Fibroblast of peridontal ligament (primary cell): ENCODE data around the gene DENND4A.

ENCODE experiments used
- DNase-seq: peaks from one replicate; pipeline ENCODE4 v3.0.0-alpha.2; 2010; ENCODE audit errors: extremely low read depth

The DENND4A gene

DNA sequence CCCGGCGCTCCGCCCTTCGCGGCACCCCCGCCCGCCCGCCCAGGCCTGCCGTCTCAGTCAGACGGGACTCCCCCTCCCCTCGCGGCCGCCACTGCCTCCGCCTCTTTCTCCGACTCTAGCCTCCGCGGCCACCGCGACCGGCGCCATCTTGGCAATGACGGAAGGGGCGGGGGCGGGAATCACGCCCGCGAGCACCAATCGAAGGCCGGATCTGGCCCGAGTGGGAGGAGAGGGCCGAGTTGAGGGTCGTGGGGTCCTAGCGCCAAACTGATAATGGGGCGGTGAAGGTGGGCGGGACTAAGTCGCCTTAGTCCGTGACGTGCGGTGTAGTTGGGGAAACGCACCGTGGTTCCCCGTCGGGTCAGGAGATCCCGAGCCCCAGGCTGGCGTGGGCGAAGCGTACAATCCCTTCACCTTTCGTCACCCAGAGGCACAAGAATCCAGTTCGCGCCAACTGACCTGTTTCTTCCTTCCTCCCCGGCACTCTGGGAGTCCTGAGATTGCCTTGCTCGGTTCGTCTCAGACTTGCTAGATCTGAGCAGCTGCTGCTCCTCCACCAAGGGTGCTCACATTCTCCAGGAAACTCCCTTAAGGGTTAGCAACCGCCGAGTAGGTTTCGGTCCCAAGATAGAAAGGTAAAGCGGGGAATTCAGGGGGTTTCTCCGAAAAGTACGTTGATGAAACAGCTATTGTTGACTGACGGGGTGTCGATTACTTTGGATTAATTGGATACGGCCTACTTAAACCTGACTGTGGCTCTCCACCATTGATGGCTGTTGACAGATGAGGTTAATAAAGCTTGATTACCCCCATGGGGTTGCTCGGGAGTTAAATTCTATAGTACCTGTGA lies at the start of gene DENND4A:
TSS of gene DENND4A (minus strand) at position 156 of the 850 bp plus-strand sequence. CDS start 35,843 bp downstream, outside the sequence.
- DNase-seq = peak; percentile 97

DNA sequence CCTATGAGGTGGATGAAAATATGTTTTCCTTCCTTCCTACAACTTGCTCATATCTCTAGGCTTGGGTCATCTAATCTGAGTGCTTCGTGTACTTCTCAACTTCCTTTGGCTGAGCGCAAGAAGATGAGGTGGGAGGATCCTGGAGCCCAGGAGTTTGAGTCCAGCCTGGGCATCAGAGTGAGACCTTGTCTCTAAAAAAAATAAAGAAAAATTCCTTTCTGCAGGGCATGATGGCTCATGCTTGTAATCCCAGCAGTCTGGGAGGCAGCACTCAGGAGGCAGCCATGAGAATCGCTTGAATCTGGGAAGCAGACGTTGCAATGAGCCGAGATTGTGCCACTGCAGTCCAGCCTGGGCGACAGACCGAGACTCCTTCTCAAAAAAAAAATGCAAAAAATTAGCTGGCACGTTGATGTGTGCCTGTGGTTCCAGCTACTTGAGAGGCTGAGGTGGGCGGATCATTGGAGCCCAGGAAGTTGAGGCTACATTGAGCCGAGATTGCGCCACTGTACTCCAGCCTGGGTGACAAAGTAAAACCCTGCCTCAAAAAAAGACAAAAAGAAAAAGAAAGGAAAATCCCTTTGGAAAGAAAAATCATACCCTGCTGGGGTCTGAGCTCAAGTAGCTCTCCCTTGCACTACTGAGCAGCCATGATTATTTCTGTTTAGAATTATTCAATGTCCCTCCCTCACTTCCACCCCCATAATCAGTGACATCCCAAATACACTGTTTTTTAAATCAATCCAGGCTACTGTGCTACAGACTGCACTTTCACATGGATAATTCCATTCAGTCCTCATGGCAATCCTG lies 49.2 kb upstream of the DENND4A start:
- DNase-seq = peak; percentile 39

DNA sequence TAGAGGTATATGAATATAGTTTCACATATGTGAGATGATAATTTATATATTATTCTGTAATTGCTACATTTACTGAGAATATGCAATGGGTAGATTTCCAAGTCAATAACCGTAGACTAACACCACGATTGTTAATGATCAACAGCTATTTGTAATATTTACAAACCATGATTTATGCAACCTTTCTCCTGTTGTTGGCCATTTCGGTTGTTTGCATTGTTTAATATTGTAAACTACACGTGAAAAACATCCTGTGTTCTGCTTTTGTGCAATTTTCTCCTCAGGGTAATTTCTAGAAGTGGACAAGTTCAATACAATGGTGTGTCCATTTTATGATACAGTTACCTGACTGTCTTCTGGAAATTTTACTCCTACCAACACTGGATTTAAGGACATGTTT lies 47.9 kb upstream of the DENND4A start:
- DNase-seq = no peak

DNA sequence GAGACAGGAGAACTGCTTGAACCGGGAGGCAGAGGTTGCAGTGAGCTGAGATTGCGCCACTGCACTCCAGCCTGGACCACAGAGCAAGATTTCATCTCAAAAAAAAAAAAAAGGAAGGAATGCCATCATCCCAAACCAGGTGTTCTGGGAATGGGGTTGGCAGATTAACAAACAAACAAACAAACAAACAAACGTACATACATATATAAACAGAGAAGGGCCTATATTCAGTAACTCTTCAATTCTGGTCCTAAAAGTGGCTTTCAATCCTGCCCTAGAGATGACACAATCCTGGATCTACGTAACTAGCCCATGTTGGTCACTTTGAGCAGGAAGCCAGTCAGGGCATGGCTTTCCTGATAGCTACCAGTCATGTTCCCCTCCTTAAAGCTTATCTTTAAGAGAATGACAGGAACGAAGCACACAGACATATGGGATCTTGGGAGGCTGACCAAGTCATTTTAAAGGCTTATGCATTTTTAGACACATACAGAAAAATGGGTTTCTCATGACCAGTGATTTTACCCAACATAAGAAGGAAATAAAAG lies 47.3 kb upstream of the DENND4A start:
- DNase-seq = no peak

DNA sequence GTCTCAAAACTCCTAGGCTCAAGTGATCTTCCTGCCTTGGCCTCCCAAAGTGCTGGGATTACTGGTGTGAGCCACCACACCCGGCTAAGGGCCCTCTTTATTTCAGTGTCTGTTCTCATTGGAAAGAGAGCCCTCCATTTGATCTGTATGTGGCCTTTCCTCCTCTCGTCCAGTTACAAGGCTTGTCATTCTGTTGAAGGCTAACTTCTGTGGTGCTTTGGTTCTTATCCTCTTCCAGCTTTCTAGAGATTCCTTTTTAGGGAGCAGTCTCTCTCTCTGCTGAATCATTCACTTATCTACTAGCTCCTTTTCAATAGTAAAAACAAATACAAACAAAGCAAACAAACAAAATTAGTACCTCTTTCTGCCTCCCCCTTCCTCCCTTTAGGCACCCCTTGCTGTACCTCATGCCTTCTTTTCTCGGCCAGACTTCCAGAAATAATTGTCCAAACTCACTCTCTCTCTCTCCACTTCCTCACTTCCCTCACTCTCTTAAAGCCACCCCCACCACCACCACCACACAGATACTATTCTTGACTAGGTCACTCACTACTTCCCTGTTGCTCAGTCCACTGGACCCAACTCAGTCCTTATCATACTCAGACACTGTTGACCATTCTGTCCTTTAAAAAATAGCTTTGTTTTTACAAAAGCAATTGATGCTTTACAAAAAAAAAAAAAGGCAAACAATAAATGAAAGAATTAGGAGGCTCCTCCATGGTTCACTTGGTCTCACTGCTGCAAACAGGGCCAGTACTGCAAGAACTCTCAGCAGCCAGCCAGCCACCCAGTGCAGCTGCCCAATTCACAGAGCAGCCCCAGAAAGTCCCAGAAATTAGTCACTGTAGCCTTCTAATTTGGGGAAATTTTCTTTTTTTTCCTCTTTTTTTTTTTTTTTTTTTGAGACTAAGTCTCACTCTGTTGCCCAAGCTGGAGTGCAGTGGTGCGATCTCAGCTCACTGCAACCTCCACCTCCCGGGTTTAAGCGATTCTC lies 45.5 kb upstream of the DENND4A start:
- no peak for DNase-seq

DNA sequence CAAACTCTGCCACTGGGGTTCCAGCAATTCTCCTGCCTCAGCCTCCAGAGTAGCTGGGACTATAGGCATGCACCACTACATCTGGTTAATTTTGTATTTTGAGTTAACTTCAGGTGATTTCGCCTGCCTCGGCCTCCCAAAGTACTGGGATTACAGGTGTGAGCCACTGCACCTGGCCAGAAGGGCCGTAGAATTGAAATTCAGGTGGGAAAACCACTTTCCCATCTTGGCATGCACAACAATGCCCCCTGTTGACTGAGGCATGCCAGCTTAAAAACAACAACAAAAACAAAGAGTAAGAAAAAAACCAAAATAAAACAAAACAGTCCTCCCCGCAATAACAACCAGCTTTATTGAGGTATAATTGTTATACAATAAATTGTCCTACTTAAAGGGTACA lies 44.6 kb upstream of the DENND4A start:
- DNase-seq = no peak

DNA sequence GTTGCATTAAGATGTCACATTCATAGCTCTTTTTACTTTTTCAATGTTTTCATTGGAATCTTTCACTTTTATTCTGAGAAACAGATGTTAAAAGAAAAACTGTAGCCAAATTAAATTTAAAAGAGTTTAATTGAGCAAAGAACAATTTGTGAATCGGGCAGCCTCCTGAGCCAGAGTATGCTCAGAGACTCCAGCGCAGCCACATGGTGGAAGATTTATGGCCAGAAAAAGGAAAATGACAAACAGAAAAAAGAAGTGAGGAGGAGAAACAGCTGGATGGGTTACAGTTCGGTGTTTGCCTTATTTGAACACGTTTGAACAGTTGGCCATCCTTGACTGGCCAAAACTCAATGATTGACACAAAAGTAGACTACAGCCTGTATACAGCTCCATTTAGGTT lies 43.4 kb upstream of the DENND4A start:
- DNase-seq = no peak

DNA sequence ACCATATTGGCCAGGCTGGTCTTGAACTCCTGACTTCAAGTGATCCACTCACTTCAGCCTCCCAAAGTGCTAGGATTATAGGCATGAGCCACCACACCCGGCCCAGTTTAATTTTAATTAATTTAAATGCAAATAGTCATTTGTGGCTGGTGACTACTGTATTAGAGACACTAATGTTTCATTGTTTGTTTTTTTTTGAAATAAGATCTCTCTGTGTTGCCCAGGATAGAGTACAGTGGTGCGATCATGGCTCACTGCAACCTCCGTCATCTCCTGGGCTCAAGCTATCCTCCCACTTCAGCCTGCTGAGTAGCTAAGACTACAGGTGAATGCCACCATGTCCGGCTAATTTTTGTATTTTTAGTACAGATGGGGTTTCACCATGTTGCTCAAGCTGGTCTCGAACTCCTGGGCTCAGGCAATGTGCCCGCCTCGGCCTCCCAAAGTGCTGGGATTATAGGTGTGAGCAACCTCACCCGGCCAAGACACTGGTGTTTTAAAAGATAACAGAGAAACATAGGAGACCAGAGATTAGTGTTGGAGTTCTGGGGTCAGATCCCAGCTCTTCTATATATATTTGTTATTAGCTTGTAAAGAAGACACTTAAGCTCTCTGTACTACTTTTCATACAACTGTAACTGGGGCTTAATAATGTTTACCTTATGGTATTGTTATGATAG lies 42.6 kb upstream of the DENND4A start:
- no peak for DNase-seq

DNA sequence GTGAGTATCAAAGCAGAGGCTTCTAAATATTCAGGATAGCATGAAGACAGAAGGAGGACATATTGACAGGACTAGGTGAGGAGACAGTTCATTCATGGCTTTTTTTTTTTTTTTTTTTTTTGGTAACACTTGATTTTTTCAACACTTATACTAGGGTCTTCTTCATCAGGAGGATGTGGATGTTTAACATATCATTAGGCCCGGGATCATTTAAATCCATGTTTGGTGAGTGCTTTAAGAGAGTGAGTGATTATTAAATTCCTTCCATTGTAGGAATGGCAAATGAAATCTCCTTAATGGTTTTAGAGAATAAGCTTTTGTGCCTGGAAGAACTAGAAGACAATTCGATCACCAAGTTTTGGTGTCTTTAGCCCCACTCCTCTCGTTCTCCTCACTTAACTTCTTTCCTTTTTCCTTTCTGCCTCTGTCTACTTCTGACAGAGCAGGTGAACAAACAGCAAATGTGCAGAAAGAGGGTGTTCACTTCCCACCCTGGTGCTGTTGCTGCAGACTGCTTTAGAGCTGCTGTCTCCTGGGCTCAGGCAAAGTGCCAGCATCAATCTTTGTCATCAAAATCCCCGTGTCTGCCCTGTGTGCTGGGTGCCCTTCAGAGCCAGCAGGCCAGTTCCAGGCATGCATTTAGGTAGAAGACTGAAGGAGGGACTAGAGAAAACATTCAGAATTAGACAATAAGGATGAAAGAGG lies 41.6 kb upstream of the DENND4A start:
- no peak for DNase-seq

DNA sequence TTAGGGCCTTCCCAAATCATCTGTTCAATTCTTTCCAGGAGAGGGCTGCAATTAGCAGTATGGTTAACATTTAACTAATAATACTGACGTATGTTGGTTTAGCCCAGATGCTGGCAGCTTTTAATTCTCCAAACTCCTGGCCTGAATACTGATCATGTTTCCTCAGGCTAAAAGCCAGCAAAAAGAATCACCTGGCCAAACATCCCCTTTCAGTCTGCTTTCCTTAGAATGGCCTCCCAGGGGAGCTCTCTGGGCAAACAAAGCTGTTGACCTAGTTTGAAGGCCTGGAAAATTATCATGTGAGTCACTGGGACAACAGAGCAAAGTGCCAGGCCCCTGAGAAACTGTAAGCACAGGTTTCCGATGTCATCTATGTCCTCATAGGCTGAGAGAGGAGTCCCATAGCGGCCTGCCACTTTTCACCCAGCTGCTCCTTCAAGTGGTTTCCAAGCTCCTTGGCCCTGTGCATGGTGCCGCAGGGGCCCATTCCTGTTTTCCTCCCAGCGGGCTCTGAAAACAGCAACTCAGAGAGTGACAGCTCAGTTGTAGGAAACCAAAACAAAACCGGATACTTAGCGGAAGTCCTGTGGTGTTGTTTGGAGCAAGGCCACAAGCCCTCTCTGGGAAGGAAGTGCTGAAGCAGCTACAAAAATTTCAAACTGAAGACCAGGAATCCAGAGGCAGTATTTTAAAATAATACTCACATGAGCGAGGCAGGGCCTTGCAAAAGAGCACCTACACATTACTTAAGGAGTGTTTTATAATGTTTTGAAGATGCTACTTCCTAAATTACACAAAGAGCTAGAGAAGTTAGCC lies 40.7 kb upstream of the DENND4A start:
- peak; percentile 93 for DNase-seq

DNA sequence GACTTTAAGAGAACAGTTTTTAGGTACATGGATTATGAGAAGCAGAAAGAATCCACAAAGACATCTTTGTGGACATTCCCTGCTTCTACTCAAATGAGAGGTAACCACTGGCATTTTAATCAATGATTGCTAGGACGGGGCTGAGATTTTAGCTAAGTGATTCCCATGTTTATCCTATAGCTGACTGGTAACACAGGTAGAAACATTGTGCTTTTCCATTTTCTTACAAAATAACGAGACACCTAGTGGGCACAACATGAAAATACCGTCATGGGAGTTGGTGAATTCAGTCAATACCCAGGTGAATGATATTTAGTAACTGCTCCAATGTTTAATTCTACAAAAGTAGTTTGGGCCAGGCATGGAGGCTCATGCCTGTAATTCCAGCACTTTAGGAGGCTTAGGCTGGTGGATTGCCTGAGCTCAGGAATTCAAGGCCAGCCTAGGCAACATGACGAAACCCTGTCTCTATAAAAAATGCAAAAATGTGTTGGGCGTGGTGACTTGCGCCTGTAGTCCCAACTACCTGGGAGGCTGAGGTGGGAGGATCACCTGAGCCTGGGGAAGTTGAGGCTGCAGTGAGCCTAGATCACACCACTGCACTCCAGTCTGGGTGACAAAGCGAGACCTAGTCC lies 37.2 kb upstream of the DENND4A start:
- DNase-seq = no peak

DNA sequence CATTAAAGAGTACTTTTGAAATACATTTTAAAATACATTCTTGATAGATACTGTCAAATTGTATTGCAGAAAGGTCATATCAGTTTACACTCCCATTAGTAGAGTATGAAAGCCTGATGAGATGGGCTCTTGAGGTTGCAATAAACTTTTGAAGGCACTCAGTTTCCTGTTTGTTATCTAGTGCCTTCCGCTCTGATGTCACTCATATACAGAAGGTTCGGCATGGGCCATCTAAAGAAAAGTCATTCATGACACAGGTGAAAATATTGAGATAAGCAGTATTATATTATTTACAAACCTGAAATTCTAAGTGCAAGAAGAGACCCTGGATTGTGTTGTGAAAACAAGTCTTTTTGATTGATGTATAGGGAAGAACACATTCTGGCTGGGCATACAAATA lies 36.5 kb upstream of the DENND4A start:
- DNase-seq = no peak

DNA sequence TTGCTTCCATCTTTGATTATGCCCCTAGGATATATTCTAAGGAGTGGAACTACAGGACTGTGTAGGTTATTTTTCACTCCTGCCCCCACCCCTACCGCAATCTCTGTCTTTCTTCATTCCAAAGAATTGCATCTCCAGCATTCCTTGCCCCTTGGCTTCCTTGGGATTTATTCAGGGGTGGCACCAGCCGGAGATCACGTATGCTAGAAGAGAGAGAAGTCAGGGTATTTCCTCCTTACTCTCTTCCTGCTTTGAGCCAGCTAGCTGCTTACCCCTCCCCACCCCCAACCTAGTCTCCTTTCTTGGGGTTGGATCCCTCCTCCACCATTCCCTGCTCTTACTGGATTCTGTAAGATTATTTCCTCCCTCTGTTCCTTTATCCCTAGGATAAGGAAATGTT lies 35.0 kb upstream of the DENND4A start:
- no peak for DNase-seq

DNA sequence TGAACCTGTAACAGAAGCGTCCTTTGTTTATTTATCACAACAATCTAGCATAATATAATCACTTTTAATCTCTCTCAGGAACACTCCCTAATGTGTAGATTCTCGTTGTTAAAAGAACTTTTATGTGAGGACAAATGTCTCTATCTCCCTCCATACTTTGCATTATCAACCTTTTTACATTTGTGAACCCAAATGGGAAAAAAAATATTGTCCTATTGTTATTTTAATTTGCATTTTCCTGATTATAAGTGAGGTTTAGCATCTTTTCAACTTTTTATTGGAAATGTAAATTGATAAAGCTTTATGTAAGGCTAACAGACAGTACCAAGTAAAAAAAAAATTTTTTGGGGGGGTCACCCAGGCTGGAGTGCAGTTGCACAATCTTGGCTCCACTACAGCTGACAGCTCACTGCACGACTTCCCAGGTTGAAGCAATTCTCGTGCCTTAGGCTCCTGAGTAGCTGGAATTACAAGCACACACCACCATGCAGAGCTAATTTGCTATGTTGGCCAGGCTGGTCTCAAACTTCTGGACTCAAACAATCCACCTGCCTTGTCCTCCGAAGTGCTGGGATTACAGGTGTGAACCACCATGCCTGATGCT lies 33.0 kb upstream of the DENND4A start:
- DNase-seq = peak; percentile 71

DNA sequence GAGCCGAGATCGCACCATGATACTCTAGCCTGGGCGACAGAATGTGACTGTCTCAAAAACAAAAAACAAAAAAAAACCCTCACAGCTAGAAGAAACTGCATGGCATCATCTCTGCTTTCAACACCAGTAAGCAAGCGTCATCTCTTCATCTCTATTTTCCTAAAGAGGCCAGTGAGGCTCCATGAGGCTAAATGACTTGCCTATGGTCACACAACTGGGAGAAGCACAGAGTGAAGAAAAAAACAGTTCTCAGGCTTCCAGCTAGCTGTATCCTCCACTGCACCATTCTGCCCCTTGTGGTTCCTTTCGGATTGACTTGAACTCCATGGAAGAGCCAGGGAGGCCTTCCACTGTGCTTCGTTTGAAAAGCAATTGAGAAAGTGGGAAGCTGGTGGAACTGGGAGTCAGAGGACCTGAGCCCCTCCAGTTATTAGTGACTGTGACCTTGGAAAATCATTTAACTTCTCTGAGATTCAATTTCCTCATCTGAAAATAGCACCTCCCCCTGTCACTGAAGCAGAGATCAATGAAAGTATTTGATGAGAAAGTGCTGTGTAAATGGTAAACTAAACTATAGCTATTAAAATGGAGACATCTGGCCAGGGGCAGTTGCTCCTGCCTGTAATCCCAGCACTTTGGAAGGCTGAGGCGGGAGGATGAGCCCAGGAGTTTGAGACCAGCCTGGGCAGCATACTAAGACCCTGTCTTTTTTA lies 32.1 kb upstream of the DENND4A start:
- peak; percentile 72 for DNase-seq

DNA sequence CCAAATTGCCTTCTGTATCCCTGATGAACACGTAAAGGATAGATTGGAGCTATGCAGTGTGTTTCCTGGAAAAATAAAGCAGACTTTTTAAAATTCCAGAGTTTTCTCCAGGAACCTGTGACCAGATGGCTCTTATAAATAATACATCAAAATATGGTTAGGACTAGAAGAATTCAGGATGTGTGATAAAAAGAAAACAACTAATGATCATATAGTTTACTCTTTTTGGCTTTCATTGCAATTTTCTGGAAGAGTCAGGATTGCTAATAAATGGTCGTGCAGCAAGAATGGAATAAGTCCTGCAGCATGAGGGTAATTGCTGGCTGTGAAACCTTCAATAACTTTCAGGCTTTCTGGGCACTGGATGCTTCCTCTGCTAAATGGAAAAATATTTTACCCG lies 30.2 kb upstream of the DENND4A start:
- no peak for DNase-seq

DNA sequence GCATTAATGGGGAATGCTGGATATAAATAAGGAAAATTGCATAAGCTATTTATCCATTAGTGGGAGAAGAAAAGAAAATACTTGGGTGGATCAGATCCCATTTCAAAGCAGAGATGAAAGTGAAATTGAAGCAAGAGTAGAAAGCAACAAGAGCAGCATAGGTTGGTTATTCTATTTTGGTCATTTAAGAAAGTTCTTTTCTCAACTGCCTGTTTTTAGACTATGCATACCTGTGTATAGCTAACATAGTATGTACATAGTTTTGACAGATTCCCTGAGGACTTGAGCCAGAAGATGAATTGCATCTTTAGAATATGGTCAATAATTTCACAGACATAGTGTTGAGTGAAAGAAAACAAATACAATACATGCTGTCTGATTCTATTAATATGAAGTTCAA lies 29.0 kb upstream of the DENND4A start:
- DNase-seq = no peak

DNA sequence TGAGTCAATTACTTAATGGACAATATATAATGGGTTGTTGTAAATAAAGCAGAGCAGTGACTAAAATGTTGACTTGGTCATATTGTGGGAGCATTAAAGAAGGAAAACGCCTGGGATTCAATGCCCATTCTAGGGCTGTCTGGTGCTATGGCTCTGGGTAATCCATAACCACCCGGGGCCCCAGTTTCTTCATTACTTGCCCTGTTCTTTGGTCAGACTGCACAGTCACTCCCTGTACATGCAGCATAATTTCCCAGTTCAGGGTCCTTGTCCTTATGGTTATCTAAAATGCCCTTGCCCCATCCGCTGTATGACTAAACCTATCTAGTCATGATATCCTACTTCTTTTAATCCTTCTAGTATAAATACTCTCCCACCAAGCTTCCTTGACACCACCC lies 27.5 kb upstream of the DENND4A start:
- no peak for DNase-seq
